GM21528 (cell line): ENCODE measurements around the gene PPP2R5C.
"Not testable (repeated sequence)": the region's sequence is repeated elsewhere in the genome, so short reads cannot be mapped to it uniquely, and the experiment has no call there.

Experiments
- ATAC-seq: cut with Tn5 transposase; IDR thresholded peaks from one replicate; pipeline ENCODE4 v1.9.1; 2021; ENCODE audit warnings: mild to moderate bottlenecking, moderate library complexity; ENCODE audit not compliant: unreplicated experiment, low FRiP score

PPP2R5C gene

DNA sequence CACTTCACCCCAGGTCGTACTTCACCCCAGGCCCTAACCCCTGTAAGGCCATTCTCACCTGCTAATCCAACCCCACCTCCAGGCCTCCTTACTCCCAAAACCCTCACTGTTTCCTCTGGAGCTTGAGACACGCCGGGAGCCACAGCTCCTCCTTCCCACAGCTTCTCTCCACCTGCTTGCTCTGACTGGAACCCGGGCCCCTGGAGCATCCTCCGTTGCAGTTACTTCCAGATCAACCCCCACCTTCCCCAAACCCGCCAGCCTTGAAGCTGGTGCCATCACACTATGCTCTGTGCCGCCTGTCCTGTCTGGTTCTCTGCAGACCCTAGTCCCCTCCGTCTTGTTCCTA, 34.6 kb upstream of the PPP2R5C start:
- ATAC-seq: no peak

GRCh38 chr14:101727611-101728366, 33.7 kb upstream of the PPP2R5C start:
- ATAC-seq: no peak

DNA sequence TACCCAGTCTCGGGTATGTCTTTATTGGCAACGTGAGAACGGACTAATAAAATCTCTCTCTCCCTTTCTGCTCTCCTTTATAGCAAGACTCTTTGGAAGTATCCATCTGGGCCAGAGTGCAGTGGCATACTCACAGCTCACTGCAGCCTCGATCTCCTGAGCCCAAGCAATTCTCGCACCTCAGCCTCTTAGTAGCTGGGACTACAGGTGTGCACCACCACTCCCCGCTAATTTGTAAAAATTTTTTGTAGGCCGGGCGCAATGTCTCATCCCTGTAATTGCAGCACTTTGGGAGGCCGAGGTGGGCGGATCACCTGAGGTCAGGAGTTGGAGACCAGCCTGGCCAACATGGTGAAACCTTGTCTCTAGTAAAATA, 33.2 kb upstream of the PPP2R5C start:
- no peak for ATAC-seq

DNA sequence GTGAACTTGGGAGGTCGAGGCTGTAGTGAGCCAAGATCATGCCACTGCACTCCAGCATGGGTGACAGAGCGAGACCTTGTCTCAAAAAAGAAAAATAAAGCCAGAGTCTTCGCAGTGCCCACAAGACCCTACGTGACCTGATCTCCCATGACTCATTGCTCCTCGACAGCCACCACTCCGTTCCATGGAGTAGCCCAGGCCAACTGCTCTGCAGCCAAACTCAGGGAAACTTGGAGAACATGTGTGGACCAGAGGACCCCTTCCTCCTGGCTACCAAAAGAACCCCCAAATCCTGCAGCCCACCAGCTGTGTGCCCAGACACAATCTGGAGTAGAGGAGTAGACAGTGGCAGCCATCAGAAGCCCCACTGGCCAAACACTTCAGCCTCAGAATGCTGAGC, 32.1 kb upstream of the PPP2R5C start:
- ATAC-seq: no peak

- not testable (repeated sequence) for ATAC-seq
Measured at GRCh38 chr14:101730157-101730556, 31.4 kb upstream of the PPP2R5C start.

GRCh38 chr14:101730626-101731186, 30.8 kb upstream of the PPP2R5C start:
- no peak for ATAC-seq

- ATAC-seq: peak; percentile 77
Measured at GRCh38 chr14:101731187-101732080, 30.1 kb upstream of the PPP2R5C start.

DNA sequence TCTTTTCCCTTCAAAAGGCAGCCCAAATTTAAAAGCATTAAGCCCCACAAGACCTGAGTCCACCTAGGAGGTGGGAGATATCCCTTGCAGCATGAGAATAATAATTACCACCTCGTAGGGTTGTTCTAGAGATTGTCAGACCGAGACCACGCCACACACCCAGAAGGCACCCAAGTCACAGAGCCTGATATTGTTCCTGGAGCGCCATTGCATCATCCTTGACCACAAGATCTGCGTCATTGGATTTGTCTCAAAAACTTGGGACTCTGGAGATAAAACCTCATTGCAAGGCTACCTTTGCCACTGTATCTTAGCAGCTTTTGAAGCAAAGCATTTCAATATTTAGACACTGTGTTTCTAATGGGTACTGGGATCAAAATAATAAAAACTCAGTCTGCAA, 29.4 kb upstream of the PPP2R5C start:
- no peak for ATAC-seq

- no peak for ATAC-seq
Measured at GRCh38 chr14:101733211-101733610, 28.3 kb upstream of the PPP2R5C start.

- no peak for ATAC-seq
Measured at GRCh38 chr14:101734246-101734847, 27.2 kb upstream of the PPP2R5C start.

DNA sequence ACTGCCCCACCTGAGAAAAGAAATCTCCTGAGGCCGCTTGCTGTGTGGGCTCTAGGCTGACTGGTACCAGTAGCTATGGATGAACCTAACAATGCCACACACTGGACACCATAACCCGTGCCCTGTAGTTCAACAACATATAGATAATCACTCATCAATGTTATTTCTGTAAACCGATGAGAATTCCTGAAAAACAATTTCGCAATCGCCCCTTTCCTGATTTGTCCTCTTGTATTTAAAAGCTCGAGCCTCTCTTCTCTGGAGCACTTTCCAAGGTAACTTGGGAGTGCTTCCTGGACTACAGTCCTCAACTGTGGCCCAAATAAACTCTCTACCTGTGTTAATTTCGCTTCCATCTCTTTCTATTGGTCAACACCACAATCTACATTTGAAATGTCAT, 26.1 kb upstream of the PPP2R5C start:
- ATAC-seq: no peak

DNA sequence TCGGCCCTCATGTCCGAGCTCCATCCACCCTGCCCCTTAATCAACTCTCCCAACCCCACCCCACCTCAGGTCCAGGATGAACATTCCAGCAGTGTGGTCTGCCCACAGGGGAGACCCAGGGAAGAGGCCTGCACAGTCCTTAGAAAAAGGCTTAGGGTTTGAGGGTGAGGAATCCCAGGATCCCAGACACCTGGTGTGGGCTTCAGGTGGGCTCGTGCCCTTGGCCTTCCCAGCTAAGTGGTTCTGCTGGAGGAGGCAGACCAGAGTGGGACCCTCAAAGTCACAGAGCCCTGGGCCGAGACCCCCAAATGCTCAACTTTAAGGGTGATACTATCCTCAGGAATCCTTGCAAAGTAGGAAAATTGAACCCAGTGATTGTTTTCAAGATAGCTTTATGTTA, 25.4 kb upstream of the PPP2R5C start:
- ATAC-seq: no peak

- ATAC-seq: no peak
Measured at GRCh38 chr14:101736585-101736984, 24.9 kb upstream of the PPP2R5C start.

DNA sequence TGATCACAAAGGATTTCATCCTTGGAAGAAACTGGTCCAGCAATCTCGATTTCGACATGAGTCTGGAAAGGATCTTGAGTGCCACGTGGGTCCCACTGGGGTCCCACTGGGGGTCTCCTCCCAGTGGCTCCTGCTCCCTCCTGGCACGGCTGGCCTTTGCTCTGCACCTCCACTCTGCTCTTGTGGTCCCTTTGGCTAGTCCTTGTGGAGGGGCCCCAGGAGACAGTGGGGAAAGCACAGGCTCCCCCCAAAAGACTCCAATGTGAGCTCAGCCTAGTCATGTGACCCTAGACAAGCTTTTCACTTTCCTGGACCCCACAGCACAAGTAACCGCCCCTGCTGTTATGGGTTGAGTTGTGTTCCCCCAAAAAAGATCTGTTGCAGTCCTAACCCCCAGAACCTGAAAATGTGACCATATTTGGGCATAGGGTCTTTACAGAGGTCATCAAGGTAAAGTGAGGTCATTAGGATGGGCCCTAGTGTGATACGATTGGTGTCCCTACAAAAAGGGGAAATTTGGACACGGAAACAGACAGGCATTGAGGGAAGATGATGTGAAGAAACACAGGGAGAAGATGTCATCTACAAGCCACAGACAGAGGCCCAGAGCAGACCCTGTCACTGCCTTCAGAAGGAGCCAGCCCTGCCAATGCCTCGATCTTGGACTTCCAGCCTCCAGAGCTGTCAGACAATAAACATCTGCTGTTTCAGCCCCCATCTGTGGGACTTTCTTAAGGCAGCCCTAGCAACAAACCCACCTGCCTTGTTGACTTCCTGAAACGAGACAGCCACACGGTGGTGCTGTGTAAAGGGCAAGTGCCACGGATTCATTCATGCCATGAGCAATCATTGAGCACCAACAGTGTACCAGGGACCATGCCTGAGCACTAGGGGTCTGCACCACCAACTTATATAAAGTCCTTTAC, 23.8 kb upstream of the PPP2R5C start:
- no peak for ATAC-seq

DNA sequence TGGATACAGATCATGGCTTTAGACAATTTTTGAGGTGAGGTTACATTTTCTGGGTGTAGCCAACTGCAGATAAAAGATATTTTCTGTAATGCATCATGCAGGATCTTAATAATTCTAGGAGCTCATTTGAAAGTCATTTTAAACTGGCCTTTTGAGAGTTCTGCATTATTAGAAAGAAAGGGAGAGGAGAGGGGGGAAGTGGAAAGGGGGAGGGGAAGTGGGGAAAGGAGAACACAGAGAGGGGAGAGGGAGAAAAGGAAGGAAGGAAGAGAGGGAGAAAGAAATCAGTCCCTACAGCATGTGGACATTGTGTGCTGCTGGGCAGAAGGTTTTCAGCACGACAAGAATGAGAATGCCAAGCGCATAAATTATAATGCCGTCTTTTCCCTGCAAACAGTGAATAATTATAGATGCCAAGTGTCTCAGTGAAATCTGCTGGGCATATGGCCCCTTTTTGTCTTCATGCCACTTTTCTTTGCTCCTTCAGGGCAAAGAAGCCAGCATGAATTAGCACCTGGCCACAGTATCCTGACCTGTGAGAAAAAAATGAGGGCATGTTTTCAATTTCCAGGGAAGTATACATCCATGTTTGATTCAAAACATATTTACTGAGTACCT, 22.7 kb upstream of the PPP2R5C start:
- no peak for ATAC-seq

- ATAC-seq: no peak
Measured at GRCh38 chr14:101739446-101740141, 21.9 kb upstream of the PPP2R5C start.

DNA sequence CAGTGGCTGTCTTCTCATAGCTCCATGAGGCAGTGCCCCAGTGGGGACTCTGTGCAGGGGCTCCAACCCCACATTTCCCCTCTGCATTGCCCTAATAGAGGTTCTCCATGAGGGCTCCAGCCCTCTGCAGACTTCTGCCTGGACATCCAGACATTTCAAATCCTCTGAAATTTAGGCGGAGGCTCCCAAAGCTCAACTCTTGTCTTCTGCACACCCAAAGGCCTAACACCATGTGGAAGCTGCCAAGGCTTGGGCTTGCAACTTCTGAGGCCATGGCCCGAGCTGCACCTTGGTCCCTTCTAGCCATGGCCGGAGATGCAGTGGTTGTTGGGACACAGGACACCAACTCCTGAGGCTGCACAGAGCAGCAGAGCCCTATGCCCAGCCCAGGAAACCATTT, 20.5 kb upstream of the PPP2R5C start:
- no peak for ATAC-seq

GRCh38 chr14:101743701-101744100, 17.8 kb upstream of the PPP2R5C start:
- no peak for ATAC-seq

- ATAC-seq: not testable (repeated sequence)
Measured at GRCh38 chr14:101744382-101744781, 17.1 kb upstream of the PPP2R5C start.
